Sigmoid colon (tissue), 4 donors: Measurements from ENCODE around the gene S100A7A.

Experiments used
- EP300 ChIP-seq, 4 donors: sonication (generic); formaldehyde crosslinking; IDR thresholded peaks; one replicate each; pipeline ENCODE4 v1.6.1; 2017; ENCODE audit warnings: antibody characterized with exemption in 4 of 4
- TF ChIP-seq, protein P1 (sequence below), 4 experiments: fragments of 450-650 bp in 3 of 4; fragments of 200-600 bp in 1 of 4; IDR thresholded peaks; one replicate each; pipeline ENCODE4 v1.5.1; 2016 to 2019; ENCODE audit warnings: antibody characterized with exemption in 4 of 4, mild to moderate bottlenecking in 3 of 4, moderate library complexity in 2 of 4

DNA sequence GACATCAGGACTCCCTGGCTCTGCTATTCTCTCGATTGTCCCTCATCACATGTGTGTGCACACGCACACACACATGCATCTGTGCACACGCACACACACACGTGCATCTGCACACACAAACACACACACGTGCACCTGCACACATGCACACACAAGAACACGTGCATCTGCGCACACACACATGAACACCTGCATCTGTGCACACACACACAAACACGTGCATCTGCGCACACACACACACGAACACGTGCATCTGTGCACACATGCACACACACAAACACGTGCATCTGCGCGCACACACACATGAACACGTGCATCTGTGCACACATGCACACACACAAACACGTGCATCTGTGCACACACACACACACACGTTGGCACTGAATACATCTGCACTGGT, 14.7 kb downstream of the S100A7A start:
- TF ChIP-seq, protein P1, sequence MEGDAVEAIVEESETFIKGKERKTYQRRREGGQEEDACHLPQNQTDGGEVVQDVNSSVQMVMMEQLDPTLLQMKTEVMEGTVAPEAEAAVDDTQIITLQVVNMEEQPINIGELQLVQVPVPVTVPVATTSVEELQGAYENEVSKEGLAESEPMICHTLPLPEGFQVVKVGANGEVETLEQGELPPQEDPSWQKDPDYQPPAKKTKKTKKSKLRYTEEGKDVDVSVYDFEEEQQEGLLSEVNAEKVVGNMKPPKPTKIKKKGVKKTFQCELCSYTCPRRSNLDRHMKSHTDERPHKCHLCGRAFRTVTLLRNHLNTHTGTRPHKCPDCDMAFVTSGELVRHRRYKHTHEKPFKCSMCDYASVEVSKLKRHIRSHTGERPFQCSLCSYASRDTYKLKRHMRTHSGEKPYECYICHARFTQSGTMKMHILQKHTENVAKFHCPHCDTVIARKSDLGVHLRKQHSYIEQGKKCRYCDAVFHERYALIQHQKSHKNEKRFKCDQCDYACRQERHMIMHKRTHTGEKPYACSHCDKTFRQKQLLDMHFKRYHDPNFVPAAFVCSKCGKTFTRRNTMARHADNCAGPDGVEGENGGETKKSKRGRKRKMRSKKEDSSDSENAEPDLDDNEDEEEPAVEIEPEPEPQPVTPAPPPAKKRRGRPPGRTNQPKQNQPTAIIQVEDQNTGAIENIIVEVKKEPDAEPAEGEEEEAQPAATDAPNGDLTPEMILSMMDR (IDR thresholded peaks at IDR 0.05) = no peak
- no peak for TF ChIP-seq EP300 (IDR thresholded peaks at IDR 0.05)
